Measurements from ENCODE around the gene LARGE1. TPM values are rescaled to one million over a fixed set of nuclear protein-coding genes. Genes with fewer than 3 reads are reported as not detected.

The LARGE1 gene
- total RNA-seq, 1 experiment from 2014 or later, result 5.8 TPM

- BruUV-seq (replicated peaks), result no TSS peak
Measured at GRCh38 chr22:33650244-33650643, 270.0 kb downstream of the LARGE1 start.

GRCh38 chr22:33648478-33648877, 271.8 kb downstream of the LARGE1 start:
- POLR2A ChIA-PET, result no interaction called here
- intact Hi-C loops (cut with micrococcal nuclease; ENCODE audit: unreplicated experiment), result no loop called here
- no peaks in the 10 kb centered on the region for H3K36me3 ChIP-seq (ENCODE audit: control insufficient read depth, insufficient read depth, low read length)
- H3K27ac Mint-ChIP-seq (ENCODE audit: unreplicated experiment), result no peak overlapping the region
- no peak overlapping the region for H3K4me3 Mint-ChIP-seq (ENCODE audit: unreplicated experiment)
- H3K4me1 ChIP-seq, result no peaks in the 10 kb centered on the region
- H3K36me3 Mint-ChIP-seq (ENCODE audit: insufficient read depth, unreplicated experiment), result no peaks in the 10 kb centered on the region
- no peaks in the 10 kb centered on the region for H3K9me3 Mint-ChIP-seq (ENCODE audit: unreplicated experiment)
- no peak for DNase-seq
- no peak for TF ChIP-seq CTCF (IDR thresholded peaks at IDR 0.05; ENCODE audit: insufficient read depth in 1 of 2, low read depth in 1 of 2, low read length in 1 of 2, severe bottlenecking in 1 of 2, unreplicated experiment in 1 of 2)
- H3K4me3 ChIP-seq (ENCODE audit: low read depth, low read length), result no peak overlapping the region
- CTCF ChIA-PET, result no interaction called here
- no peaks in the 10 kb centered on the region for H3K4me1 Mint-ChIP-seq (ENCODE audit: low read depth, unreplicated experiment)
- no peaks in the 10 kb centered on the region for H3K27me3 Mint-ChIP-seq (ENCODE audit: insufficient read depth, unreplicated experiment)
- no peaks in the 10 kb centered on the region for H3K9me3 ChIP-seq
- BruUV-seq (replicated peaks), result no TSS peak
- H3K27me3 ChIP-seq (replicated peaks; ENCODE audit: control insufficient read depth, insufficient read depth, low read length), result no peaks in the 10 kb centered on the region

More at GRCh38 chr22:33650244-33650643, 270.0 kb downstream of the LARGE1 start:
- Mint-ChIP-seq H3K9me3 (ENCODE audit: unreplicated experiment) (peaks cover 1% of the 10 kb centered on the region), H3K4me1 (ENCODE audit: low read depth, unreplicated experiment) (no peaks in the 10 kb centered on the region), H3K36me3 (ENCODE audit: insufficient read depth, unreplicated experiment) (no peaks in the 10 kb centered on the region), H3K27me3 (ENCODE audit: insufficient read depth, unreplicated experiment) (no peaks in the 10 kb centered on the region), H3K4me3 (ENCODE audit: unreplicated experiment) (no peak overlapping the region), H3K27ac (ENCODE audit: unreplicated experiment) (no peak overlapping the region)
- Histone ChIP-seq H3K4me3 (ENCODE audit: low read depth, low read length) (no peak overlapping the region), H3K4me1 (no peaks in the 10 kb centered on the region), H3K9me3 (no peaks in the 10 kb centered on the region), H3K36me3 (ENCODE audit: control insufficient read depth, insufficient read depth, low read length) (no peaks in the 10 kb centered on the region), H3K27me3 (replicated peaks; ENCODE audit: control insufficient read depth, insufficient read depth, low read length) (no peaks in the 10 kb centered on the region)
- intact Hi-C loops (cut with micrococcal nuclease; ENCODE audit: unreplicated experiment), result no loop called here
- TF ChIP-seq CTCF (IDR thresholded peaks at IDR 0.05; ENCODE audit: insufficient read depth in 1 of 2, low read depth in 1 of 2, low read length in 1 of 2, severe bottlenecking in 1 of 2, unreplicated experiment in 1 of 2), result no peak
- no peak for DNase-seq
- ChIA-PET CTCF (no interaction called here), POLR2A (no interaction called here)

DNA sequence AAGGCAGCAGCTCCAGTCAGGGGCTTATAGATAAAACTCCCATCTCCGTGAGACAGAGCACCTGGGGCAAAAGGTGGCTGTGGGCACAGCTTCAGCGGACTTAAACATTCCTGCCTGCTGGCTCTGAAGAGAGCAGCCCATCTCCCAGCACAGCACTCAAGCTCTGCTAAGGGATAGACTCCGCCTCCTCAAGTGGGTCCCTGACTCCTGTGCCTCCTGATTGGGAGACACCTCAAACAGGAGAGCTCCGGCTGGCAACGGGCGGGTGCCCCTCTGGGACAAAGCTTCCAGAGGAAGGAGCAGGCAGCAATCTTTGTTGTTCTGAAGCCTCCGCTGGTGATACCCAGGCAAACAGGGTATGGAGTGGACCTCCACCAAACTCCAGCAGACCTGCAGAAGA, 279.4 kb downstream of the LARGE1 start:
- intact Hi-C loops (cut with micrococcal nuclease; ENCODE audit: unreplicated experiment), result no loop called here
- DNase-seq, result no peak
- Mint-ChIP-seq H3K4me3 (ENCODE audit: unreplicated experiment) (no peak overlapping the region), H3K4me1 (ENCODE audit: low read depth, unreplicated experiment) (no peaks in the 10 kb centered on the region), H3K27ac (ENCODE audit: unreplicated experiment) (no peak overlapping the region), H3K36me3 (ENCODE audit: insufficient read depth, unreplicated experiment) (no peaks in the 10 kb centered on the region), H3K9me3 (ENCODE audit: unreplicated experiment) (no peaks in the 10 kb centered on the region), H3K27me3 (ENCODE audit: insufficient read depth, unreplicated experiment) (no peaks in the 10 kb centered on the region)
- ChIA-PET CTCF (no interaction called here), POLR2A (no interaction called here)
- Histone ChIP-seq H3K36me3 (ENCODE audit: control insufficient read depth, insufficient read depth, low read length) (no peaks in the 10 kb centered on the region), H3K27me3 (replicated peaks; ENCODE audit: control insufficient read depth, insufficient read depth, low read length) (no peaks in the 10 kb centered on the region), H3K9me3 (no peaks in the 10 kb centered on the region), H3K4me1 (no peaks in the 10 kb centered on the region), H3K4me3 (ENCODE audit: low read depth, low read length) (no peak overlapping the region)
- BruUV-seq (replicated peaks), result no TSS peak
- no peak for TF ChIP-seq CTCF (IDR thresholded peaks at IDR 0.05; ENCODE audit: insufficient read depth in 1 of 2, low read depth in 1 of 2, low read length in 1 of 2, severe bottlenecking in 1 of 2, unreplicated experiment in 1 of 2)
